ENCODE measurements around the gene PRC1. TPM values are rescaled to one million over a fixed set of nuclear protein-coding genes. Genes with fewer than 3 reads are reported as not detected.

PRC1 gene
- total and polyA plus RNA-seq, 2 donors from 2014 or later = 3.4 to 6.6 TPM

- intact Hi-C loops (cut with DNase I) = no loop called here
Measured at GRCh38 chr15:90998737-90999136, 4.4 kb upstream of the PRC1 start.

GRCh38 chr15:90994059-90994416 lies 297 bp downstream of the PRC1 start:
- Histone ChIP-seq H3K4me1 (ENCODE audit: control insufficient read depth in 2 of 3, insufficient read depth in 2 of 3, low read depth in 1 of 3, low read length in 3 of 3) (no peaks in the 10 kb centered on the region), H3K9ac (ENCODE audit: low read length in 3 of 3) (peak overlapping the region; percentile 44 to 84 (median 82)), H3K27me3 (ENCODE audit: control insufficient read depth, insufficient read depth, low read length) (no peaks in the 10 kb centered on the region), H3K36me3 (ENCODE audit: control insufficient read depth in 2 of 3, insufficient read depth in 3 of 3, low read length in 3 of 3) (peaks cover 0 to 4% (median 0%) of the 10 kb centered on the region in 3 donors), H3K9me3 (ENCODE audit: control insufficient read depth in 2 of 3, insufficient read depth in 1 of 3, low read length in 3 of 3) (no peaks in the 10 kb centered on the region), H3K4me3 (ENCODE audit: low read length in 3 of 3) (peak overlapping the region; percentile 72 to 90 (median 73)), H3K27ac (ENCODE audit: low read depth in 2 of 2, low read length in 2 of 2) (peak overlapping the region; percentile 45 to 57)
- intact Hi-C loops (cut with DNase I) = no loop called here
- FAIRE-seq (no peak), DNase-seq (no peak)
- TF ChIP-seq CTCF (IDR thresholded peaks at IDR 0.05; ENCODE audit: borderline replicate concordance, extremely low read depth, insufficient read depth) = no peak

More at GRCh38 chr15:90998737-90999136, 4.4 kb upstream of the PRC1 start:
- no peak overlapping the region for H3K27ac ChIP-seq (ENCODE audit: low read depth in 2 of 2, low read length in 2 of 2)
- peaks cover 4 to 20% (median 19%) of the 10 kb centered on the region in 3 donors for H3K36me3 ChIP-seq (ENCODE audit: control insufficient read depth in 2 of 3, insufficient read depth in 3 of 3, low read length in 3 of 3)
- H3K4me3 ChIP-seq (ENCODE audit: low read length in 3 of 3) = no peak overlapping the region
- H3K9me3 ChIP-seq (ENCODE audit: control insufficient read depth in 2 of 3, insufficient read depth in 1 of 3, low read length in 3 of 3) = no peaks in the 10 kb centered on the region
- no peak for DNase-seq
- no peak for TF ChIP-seq CTCF (IDR thresholded peaks at IDR 0.05; ENCODE audit: borderline replicate concordance, extremely low read depth, insufficient read depth)
- H3K4me1 ChIP-seq (ENCODE audit: control insufficient read depth in 2 of 3, insufficient read depth in 2 of 3, low read depth in 1 of 3, low read length in 3 of 3) = no peaks in the 10 kb centered on the region
- FAIRE-seq = no peak
- no peaks in the 10 kb centered on the region for H3K27me3 ChIP-seq (ENCODE audit: control insufficient read depth, insufficient read depth, low read length)
- H3K9ac ChIP-seq (ENCODE audit: low read length in 3 of 3) = no peak overlapping the region

GRCh38 chr15:90991587-90992285 lies 2.6 kb downstream of the PRC1 start:
- FAIRE-seq (no peak), DNase-seq (no peak)
- no peaks in the 10 kb centered on the region for H3K27me3 ChIP-seq (ENCODE audit: control insufficient read depth, insufficient read depth, low read length)
- H3K4me1 ChIP-seq (ENCODE audit: control insufficient read depth in 2 of 3, insufficient read depth in 2 of 3, low read depth in 1 of 3, low read length in 3 of 3) = no peaks in the 10 kb centered on the region
- no peaks in the 10 kb centered on the region for H3K9me3 ChIP-seq (ENCODE audit: control insufficient read depth in 2 of 3, insufficient read depth in 1 of 3, low read length in 3 of 3)
- no peak overlapping the region for H3K9ac ChIP-seq (ENCODE audit: low read length in 3 of 3)
- intact Hi-C loops (cut with DNase I) = no loop called here
- no peak overlapping the region for H3K27ac ChIP-seq (ENCODE audit: low read depth in 2 of 2, low read length in 2 of 2)
- no peak overlapping the region for H3K4me3 ChIP-seq (ENCODE audit: low read length in 3 of 3)
- no peak for TF ChIP-seq CTCF (IDR thresholded peaks at IDR 0.05; ENCODE audit: borderline replicate concordance, extremely low read depth, insufficient read depth)
- no peaks in the 10 kb centered on the region for H3K36me3 ChIP-seq (ENCODE audit: control insufficient read depth in 2 of 3, insufficient read depth in 3 of 3, low read length in 3 of 3)

All from kidney (tissue), 14 donors.